ACHN (cell line): ENCODE measurements around the gene RMDN2.

Experiments
- DNase-seq: peaks from one replicate; pipeline ENCODE4 v3.0.0-alpha.2; 2015
- in situ Hi-C: cut with HindIII; loops from 2 replicates; pipeline ENCODE4 v1.10.0; 2017; ENCODE audit warnings: low sequenced_read_pairs, low pct_ligation_motif_present, low pct_unique_long_range_greater_than_20kb

Gene RMDN2, protein sequence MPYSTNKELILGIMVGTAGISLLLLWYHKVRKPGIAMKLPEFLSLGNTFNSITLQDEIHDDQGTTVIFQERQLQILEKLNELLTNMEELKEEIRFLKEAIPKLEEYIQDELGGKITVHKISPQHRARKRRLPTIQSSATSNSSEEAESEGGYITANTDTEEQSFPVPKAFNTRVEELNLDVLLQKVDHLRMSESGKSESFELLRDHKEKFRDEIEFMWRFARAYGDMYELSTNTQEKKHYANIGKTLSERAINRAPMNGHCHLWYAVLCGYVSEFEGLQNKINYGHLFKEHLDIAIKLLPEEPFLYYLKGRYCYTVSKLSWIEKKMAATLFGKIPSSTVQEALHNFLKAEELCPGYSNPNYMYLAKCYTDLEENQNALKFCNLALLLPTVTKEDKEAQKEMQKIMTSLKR

DNA sequence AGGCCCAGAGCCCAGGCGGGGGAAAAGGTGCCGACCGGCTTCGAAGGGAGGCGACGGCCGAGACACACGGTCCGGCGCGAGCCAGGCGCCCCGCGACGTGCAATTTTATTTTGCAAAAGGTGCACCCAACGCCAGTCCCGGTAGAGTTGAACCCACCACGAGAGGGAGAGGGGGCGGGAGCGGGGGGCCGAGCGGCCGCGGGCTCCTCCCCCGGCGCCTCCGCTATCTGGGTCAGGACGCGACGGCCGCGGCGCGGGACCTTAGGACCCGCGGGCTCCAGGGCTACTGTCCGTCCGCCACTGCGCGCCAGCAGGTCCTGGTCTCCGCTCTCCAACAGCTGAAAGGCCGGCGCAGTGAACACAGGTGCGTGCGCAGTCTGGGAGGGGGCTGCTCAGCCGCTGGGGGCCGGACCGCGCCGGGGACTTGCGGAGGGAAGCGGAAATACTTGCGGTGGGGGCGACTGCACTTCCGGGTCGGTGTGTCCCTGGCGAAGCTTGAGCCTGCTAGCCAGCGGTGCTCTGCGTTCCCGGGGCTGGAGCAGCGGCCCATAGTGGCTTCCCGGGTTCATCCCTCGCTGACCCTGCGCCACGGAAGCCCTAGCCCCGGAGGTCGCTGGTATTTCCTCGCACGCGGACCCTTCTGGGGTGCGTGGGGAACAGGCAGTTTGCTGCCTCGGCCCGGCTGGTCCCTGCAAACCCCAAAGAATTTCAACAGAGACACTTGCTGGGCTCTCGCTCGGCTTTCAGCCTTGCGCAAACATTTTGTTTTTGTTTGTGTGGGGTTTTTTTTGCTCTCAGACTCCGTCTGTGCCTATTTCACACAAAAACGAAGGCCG, at the start of gene RMDN2:
Gene RMDN2 (plus strand): TSS at position 225 of the 835 bp plus-strand sequence. CDS start 3,991 bp downstream, outside the sequence.
- in situ Hi-C loops, result no loop called here
- peak; percentile 94 for DNase-seq

DNA sequence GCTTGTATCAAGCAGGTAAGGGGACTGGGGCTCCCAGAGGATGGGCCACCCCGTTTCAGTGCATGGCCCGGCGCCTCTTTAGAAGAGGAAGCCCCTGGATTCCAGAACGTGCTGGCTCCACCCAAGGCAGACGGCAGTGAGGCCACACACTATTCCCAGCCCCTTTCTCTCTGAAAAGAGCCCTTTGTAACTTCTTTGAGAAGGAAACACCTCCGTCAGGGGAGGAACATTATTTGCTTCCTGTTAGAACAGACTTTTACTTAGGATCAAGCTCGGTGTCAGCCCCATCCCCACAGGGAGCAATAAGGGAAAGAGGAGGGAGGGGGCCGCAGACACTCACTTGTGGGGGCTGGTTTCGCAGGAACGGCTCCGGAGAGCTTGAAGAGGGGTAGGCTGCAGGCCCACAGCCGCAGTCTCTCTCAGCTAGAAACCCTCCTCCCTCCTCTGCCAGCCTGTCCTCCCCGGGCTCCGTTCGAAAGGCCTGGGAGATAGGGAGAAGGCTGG, 49.6 kb upstream of the RMDN2 start:
- in situ Hi-C loops, result no loop called here
- no peak for DNase-seq

DNA sequence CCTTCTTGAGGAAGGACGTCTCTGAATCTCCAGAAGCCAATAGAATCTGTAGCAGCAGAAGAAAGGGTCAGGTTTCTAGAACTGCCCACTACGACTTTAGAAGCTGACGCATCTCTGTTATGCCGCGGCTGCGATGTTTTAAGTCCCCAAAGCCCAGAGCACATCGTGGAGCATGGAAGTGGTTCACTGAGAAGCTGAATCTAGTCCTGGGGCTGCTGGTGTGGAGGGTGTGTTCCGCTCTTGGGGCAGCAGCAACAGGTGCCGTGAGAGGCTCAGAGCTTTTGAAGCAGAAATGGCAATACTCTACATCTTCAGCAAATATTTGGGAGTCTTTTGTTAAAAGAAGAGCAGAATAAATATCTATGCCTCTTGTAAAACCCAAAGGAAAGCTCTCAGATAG, 48.9 kb upstream of the RMDN2 start:
- in situ Hi-C loops, result no loop called here
- DNase-seq, result no peak

DNA sequence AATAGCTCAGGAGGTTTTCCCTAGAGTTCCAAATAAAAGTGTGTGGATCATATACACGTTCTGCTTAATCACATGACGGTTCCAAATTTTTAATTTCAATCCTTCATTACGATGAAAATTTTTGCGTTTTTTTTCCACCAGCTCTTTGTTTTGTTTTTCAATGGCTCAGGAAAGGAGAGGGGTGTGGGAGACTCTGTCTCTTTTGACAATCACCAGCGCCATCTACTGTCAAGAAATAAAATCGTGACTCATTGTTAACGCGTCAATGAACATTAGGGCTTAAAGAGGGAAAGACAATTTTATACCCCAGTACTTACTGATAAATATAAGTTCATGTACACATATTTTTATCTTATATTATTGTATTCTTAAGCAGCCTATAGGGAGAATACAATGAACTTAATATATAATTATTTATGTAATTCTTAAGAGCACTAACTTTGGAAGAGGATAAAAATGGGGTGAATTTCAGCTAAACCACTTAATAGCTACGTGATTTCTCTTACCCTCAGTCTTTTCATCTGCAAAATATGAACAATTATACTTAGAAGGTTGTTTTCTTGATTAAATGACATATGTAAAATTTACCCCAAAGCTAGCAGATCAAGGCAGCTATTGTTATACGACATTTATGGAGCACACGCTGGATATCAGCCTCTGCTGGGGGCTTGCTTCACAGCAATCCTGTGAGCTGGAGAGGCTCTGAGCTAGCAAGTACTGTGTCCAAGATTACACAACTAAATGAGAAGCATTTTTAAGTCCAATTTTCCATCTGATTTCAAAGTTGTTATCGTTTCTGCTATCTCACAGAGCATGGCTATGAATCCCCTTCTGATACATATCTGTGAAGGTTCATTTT, 47.4 kb upstream of the RMDN2 start:
- peak; percentile 77 for DNase-seq
- in situ Hi-C loops, result no loop called here

DNA sequence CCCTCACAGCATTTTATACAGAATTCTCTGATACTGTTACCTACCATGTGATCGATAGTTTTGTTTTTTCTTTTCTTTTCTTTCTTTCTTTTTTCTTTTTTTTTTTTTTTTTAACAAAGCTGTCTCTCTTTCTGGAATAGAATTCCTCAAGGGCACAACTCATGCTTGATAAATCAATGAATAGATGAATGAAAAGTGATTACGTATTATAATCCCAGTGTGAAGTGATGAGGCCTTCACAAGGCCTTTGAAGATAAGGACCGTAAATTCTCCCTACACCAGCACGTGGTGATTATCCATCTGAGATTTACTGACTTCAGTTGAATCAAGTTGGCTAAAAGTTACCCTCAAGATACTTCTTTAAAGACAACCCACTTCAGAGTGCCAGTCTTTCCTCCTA, 46.6 kb upstream of the RMDN2 start:
- in situ Hi-C loops, result no loop called here
- DNase-seq, result no peak

DNA sequence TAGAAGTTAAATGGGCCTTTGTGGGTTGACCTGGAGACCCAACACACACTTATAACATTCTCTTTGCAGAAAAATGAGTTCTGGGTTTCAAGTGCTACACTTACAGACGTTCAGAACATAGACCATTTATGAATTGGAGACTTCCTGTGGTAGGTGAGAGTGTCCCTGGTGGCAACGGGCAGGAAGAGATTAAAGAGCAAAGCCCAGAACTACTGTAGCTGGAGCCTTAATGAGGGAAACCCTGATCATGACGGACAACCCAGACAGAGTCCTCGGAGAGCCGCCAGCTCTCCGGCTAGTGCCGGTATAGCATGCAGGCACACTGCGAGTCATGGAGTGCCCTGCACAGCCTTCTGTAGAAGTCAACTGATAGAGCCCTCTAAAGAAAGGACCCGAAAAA, 44.5 kb upstream of the RMDN2 start:
- DNase-seq, result no peak
- in situ Hi-C loops, result no loop called here

DNA sequence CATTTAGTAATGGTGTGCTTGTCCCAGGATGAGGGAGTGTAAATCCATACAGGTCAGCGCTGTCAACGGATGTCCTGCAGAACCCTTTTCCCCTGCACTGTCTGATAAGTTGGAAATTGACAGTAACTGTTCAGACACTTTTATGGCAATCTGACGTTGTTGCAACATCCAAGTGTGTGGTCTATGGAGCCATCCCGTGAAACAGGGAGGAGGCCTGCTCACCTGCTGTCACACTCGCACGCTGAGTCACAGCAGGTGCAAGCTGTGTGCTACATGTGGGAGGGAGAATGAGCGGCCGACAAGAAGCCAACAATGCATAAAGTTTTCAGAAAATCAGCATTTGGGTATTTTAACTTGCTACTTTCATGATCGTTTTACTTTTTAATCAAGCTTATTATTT, 43.7 kb upstream of the RMDN2 start:
- in situ Hi-C loops, result no loop called here
- no peak for DNase-seq

DNA sequence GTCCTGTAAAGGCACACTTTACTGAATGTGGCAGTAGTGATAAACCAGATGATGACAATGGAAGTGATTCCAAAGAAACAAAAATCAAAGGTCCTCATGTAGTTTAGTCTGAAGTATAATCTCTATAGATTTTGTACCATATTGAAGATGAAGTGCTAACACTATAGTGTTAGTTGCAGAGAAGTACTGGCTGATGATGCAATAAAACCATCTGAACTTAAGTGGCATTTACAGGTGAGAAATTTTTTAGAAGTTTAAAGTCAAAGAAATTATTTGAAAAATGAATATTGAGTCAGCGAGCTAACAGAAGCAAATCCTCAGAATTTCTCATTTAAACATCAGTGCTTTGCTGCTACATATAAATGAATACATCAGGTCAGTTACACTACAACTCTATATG, 43.1 kb upstream of the RMDN2 start:
- DNase-seq, result no peak
- in situ Hi-C loops, result no loop called here

DNA sequence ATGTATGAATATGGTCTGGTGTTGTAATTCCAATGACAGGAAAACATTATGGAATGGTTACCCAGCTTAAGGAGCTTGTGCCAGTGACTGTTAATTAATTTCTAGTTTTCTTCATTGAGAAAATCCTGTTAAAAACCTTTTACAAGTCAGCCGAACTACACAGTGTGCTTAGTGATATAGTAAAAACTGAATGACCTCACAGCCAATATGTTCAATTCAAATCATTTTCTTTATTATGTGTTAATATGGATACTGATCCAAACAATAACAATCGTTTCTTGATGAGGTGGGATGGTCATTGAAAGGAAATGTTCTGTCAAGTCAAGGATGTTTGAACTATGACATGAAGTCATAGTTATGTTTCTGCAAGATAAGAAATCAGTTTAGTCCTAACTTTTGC, 41.6 kb upstream of the RMDN2 start:
- no peak for DNase-seq
- in situ Hi-C loops, result no loop called here

DNA sequence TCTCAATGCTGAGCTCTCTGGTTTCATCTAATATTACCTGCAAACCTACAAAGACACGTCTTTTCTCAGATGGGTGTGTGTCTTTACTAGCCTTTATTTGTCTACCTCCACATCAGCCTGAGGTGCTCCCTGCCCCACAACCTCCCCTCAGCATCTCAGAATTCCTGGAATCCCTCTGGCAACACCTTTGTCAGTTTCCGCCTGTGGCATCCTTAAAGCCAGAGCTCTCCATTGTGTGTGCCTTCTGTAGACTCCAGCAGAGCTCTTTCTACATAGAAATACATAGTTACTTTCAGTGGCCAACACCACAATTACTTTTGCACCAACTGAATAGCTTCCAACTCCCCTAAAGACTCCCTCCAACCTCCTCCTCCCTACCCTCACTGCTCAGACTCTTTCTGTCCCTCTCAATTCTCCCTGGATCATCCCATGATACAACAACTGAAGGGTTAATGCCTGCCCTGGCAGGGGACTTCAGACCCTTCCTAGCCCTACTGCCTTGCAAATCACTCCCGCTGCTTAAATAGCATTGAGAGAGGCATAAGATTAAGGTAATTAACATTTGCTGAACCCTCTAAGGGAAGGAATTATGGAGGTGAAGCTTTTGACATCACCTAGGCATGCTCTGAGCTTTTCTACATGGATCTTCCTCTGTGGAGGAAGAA, 39.6 kb upstream of the RMDN2 start:
- DNase-seq, result no peak
- in situ Hi-C loops, result no loop called here

DNA sequence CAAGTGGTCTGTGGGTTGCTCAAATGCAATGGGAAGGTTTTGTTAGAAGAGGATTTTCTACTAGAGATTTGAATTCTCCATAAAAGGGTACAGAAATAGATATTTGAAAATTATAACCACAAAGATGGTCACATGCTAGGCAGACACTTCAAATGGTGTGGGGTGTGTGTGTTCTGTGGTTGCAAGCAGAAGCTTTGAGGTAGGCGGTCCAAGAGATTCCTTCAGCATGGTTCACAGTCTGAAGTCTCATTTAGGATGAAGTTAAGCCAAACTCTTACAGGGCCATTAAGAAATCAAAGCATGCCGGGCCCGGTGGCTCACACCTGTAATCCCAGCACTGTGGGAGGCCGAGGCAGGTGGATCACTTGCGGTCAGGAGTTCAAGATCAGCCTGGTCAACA, 38.3 kb upstream of the RMDN2 start:
- in situ Hi-C loops, result no loop called here
- no peak for DNase-seq

DNA sequence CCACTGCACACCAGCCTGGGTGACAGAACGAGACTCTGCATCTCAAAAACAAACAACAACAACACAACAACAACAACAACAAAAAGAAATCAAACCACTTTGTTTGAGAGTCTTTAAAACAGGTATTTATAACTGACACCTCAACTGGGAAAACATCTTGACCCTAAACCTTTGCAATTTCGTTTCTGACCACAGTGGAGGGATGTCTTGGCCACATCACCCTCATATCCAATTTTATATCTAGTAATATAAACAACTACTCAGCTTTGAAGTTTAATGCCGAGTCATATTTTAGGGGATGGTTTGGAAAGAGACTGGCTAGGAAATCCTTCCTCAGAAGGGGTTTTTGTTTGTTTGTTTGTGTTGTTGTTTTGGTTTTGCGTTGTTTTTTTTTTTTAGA, 37.8 kb upstream of the RMDN2 start:
- in situ Hi-C loops, result no loop called here
- no peak for DNase-seq

DNA sequence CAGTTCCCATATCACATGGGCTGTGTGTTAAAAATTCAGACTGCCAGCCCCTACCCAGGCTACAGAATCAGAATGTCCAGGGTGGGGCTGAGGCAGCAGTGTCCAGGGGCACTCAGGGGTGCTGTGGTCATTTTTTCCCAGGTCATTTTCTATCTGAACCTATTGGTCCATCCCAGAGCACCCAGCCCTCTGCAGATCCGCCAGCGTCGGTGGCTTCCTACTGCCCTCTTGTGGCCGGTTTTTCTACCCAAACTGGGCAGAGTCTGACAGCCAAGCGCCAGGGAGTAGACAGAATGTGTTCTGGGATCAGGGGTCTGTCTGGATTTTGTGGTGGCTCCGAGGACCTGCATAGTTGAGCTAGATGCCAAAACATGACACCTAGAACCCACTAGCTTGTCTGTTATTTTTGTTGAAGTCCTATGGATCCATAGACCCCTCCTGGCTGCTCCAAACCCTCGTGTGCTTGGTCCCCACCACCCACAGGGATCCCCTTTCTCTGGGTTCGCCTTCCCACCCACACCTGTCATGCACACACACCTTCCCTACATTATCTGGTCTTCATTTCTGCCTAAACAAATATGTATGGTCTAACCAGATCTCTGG, 34.1 kb upstream of the RMDN2 start:
- in situ Hi-C loops, result no loop called here
- peak; percentile 76 for DNase-seq

DNA sequence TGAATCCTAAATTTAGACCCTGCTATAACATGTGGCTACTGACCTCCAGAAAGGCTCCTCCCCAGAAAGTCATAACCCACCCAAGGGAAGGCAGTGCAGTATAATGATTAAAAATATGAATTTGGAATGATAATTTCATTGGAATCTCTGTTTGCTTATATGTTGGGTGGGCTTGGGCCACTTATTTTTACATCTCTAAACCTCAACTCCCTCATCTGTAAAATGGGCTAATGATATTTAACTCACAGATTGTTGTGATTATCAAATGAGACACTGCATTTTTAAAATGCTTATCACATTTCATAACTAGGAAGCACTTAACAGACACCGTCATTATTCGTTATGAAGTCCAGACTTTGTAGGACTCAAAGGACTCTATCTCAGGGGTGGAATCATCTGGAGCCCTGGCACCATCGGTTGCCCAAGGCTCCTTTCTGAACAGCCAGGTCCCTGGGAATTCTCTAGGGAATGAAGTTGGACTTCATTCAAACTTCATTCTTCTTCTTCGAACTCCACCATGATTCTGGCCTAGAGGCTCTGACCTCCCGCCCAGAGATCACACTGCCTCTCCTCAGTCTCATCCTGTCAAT, 33.1 kb upstream of the RMDN2 start:
- DNase-seq, result no peak
- in situ Hi-C loops, result no loop called here

DNA sequence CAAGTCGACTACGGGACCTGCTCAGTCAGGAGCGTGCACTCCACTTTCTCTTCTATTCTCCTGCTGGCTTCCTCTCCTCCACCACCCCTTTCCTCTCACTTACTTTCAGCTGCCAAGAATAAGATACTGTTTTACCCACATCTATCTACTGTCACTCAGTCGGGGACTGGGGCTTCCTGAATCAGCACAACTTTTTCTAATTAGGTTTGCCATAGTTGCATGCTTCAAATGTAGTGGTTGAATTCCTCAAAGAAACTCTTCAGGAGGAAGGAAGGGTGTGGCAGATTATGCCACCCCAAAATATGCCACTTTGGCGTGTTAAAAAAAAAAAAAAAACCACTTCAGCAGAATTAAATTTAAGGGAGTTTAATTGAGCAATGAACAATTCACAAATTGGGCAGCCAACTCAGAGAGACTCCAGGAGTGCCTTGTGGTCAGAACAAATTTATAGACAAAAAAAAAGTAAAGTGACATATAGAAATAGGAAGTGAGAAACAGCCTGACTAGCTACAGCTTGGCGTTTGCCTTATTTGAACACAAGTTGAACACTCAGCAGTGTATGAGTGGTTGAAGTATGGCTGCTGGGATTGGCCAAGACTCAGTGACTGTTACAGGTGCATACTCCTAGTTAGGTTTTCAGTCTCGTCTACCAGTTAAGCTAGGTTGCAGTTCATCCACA, 32.5 kb upstream of the RMDN2 start:
- in situ Hi-C loops, result no loop called here
- DNase-seq, result no peak

DNA sequence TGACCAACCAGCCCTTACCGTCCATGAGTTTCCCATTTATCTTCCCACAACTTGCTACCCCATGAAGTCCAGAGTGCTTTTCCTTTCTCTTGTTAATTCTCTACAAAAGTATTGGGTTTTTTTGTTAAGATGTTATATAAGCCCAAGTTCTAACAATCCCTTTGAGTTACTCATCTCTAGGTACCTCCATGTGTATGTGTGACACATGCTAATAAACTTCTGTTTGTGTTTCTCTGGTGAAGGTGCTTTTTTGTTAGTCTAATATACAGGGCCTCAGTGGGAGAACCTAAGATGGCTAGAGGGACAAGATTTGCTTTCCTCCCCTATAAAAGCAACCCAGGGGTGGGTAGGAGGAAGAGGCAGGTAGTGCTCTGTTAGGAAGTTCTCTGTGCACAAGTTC, 31.8 kb upstream of the RMDN2 start:
- in situ Hi-C loops, result no loop called here
- no peak for DNase-seq

DNA sequence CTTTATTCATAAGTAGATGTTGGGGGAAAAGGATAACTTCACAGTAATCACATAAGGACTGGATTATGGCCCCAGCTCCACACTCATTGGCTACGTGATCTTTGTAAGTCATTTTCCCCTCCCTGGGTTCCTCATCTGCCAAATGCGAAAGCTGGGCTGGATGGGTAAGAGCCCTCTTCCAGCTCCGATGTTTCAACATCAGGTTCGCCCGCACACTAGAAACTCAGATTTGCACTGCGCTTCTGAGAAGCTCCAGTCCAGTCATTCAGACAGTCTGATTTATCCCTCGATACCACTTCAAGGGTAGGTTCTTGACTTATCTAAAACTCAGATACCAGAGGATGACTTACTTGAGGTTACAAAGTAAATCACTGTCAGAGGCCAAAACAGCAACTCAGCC, 31.0 kb upstream of the RMDN2 start:
- in situ Hi-C loops, result no loop called here
- DNase-seq, result no peak
